Measurements from ENCODE around the gene NFATC1. TPM values are rescaled to one million over a fixed set of nuclear protein-coding genes. Genes with fewer than 3 reads are reported as not detected.

NFATC1 gene
- total and polyA plus RNA-seq, 2 experiments from 2014 or later: 4.2 to 11.3 TPM

DNA sequence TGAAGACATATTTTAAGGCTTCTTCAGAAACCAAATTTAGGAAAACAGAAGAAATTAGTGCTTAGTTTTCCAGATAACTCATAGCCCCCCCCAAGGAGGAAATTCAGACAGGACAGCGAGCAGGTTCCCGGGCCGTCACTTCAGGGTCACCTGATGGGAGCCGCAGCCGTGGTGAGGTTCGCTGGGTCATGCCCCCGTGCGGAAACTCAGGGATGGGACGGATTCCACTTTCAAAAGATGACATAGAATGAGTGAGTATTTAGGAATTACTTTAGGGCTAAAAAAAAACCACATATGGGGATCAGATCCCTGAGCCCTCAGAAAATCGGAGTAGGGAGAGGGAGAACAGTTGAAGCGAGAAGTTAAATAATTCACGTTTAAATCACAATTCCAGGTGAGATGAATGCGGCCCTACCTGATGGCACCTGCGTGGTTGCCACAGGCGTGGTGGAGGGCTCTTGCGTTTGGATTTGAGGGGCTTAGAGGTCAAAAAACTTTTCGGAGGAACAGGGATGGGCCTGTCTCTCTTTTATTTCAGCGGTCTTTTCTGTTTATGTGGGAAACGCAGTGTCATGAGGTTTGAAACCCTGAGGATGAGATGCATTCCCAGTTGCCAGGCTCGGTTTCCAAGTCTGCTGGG lies 114.4 kb downstream of the NFATC1 start:
- Histone ChIP-seq H3K9me3 (ENCODE audit: low read depth) (no peaks in the 10 kb centered on the region), H3K36me3 (replicated peaks; ENCODE audit: insufficient read depth, low read depth) (no peaks in the 10 kb centered on the region), H3K27me3 (peaks cover 4% of the 10 kb centered on the region), H2AFZ (no peak overlapping the region), H3K9me2 (replicated peaks; ENCODE audit: insufficient read depth) (no peaks in the 10 kb centered on the region), H3K4me3 (no peak overlapping the region), H4K20me1 (ENCODE audit: insufficient read depth, poor library complexity, severe bottlenecking) (no peaks in the 10 kb centered on the region), H3K4me1 (ENCODE audit: insufficient read depth) (peaks cover 12% of the 10 kb centered on the region), H3K27ac (no peak overlapping the region), H3K79me2 (no peaks in the 10 kb centered on the region), H3K4me2 (no peak overlapping the region)
- 96% methylated on average over 20 of the region's 20 CpGs for WGBS (ENCODE audit: low lambda C conversion rate, missing lambda C conversion rate)
- no peak for DNase-seq (ENCODE audit: low spot score)
- no peak for TF ChIP-seq EZH2 (IDR thresholded peaks at IDR 0.05; ENCODE audit: borderline replicate concordance)
- TF ChIP-seq EZH2phosphoT487 (IDR thresholded peaks at IDR 0.05; ENCODE audit: low read depth, severe bottlenecking, unreplicated experiment): no peak
- TF ChIP-seq CTCF (IDR thresholded peaks at IDR 0.05; ENCODE audit: poor library complexity): no peak

- peaks cover 15% of the 10 kb centered on the region for H3K4me1 ChIP-seq (ENCODE audit: insufficient read depth)
- H2AFZ ChIP-seq: no peak overlapping the region
- no peak overlapping the region for H3K27ac ChIP-seq
- WGBS (ENCODE audit: low lambda C conversion rate, missing lambda C conversion rate): 98% methylated on average over 33 of the region's 36 CpGs
- H3K9me2 ChIP-seq (replicated peaks; ENCODE audit: insufficient read depth): no peaks in the 10 kb centered on the region
- no peak overlapping the region for H3K4me2 ChIP-seq
- H3K4me3 ChIP-seq: no peak overlapping the region
- no peaks in the 10 kb centered on the region for H3K9me3 ChIP-seq (ENCODE audit: low read depth)
- H4K20me1 ChIP-seq (ENCODE audit: insufficient read depth, poor library complexity, severe bottlenecking): no peaks in the 10 kb centered on the region
- no peak for DNase-seq (ENCODE audit: low spot score)
- H3K27me3 ChIP-seq: peaks cover 4% of the 10 kb centered on the region
- TF ChIP-seq EZH2 (IDR thresholded peaks at IDR 0.05; ENCODE audit: borderline replicate concordance) (no peak), CTCF (IDR thresholded peaks at IDR 0.05; ENCODE audit: poor library complexity) (no peak), EZH2phosphoT487 (IDR thresholded peaks at IDR 0.05; ENCODE audit: low read depth, severe bottlenecking, unreplicated experiment) (no peak)
- H3K79me2 ChIP-seq: no peaks in the 10 kb centered on the region
- no peaks in the 10 kb centered on the region for H3K36me3 ChIP-seq (replicated peaks; ENCODE audit: insufficient read depth, low read depth)
Observed at GRCh38 chr18:79510731-79511241, 115.1 kb downstream of the NFATC1 start.

DNA sequence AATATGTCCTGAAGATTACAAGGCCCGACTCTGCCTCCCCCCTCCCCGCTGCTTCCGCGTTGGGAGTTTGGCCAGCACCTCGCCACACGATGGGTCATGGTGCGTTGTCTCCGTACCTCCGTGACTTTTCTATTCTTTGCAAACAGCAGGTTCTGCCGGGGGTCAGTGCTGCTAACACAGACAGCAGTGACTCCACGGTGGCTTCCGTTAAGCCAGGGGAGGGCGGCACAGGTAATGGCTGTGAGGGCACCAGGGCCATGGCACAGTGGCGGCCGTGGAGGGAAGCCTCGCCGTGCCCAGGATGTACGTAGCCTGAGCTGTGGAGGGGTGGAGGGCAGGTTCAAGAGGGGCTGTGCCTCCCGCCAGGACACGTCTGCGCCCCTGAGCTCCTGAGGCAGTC lies 115.5 kb downstream of the NFATC1 start:
- Histone ChIP-seq H3K9me2 (replicated peaks; ENCODE audit: insufficient read depth) (no peaks in the 10 kb centered on the region), H4K20me1 (ENCODE audit: insufficient read depth, poor library complexity, severe bottlenecking) (no peaks in the 10 kb centered on the region), H3K36me3 (replicated peaks; ENCODE audit: insufficient read depth, low read depth) (no peaks in the 10 kb centered on the region), H3K4me3 (no peak overlapping the region), H2AFZ (no peak overlapping the region), H3K27me3 (peaks cover 4% of the 10 kb centered on the region), H3K4me1 (ENCODE audit: insufficient read depth) (peaks cover 17% of the 10 kb centered on the region), H3K9me3 (ENCODE audit: low read depth) (no peaks in the 10 kb centered on the region), H3K79me2 (no peaks in the 10 kb centered on the region), H3K4me2 (no peak overlapping the region), H3K27ac (no peak overlapping the region)
- WGBS (ENCODE audit: low lambda C conversion rate, missing lambda C conversion rate): 93% methylated on average over 21 of the region's 21 CpGs
- DNase-seq (ENCODE audit: low spot score): no peak
- TF ChIP-seq EZH2phosphoT487 (IDR thresholded peaks at IDR 0.05; ENCODE audit: low read depth, severe bottlenecking, unreplicated experiment) (no peak), CTCF (IDR thresholded peaks at IDR 0.05; ENCODE audit: poor library complexity) (no peak), EZH2 (IDR thresholded peaks at IDR 0.05; ENCODE audit: borderline replicate concordance) (no peak)
